Measurements from ENCODE around the gene SRCAP. TPM values are rescaled to one million over a fixed set of nuclear protein-coding genes. Genes with fewer than 3 reads are reported as not detected.

Gene SRCAP
- total RNA-seq, 4 donors from 2014 or later: 31.6 to 59.3 (median 41.0) TPM

DNA sequence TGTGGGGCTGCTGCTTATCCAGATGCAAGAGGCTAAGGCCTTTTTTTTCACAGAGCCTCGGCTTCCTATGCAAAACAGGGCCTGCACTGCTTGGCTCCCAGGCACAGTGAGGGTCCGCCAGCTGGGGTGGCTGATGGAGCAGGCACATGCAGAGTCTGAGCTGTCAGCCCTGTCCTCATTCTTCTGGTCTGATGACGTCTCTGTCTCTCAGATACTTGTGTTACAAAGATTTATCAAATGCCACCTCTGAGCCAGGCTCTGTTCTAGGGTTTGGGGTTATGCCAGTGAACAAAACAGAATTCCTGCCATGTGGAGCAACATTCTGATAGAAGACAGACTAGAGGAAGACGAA, 67.9 kb downstream of the SRCAP start:
- peaks cover 78 to 90% (median 88%) of the 10 kb centered on the region in 4 donors for H3K36me3 ChIP-seq
- H3K9me3 ChIP-seq: no peaks in the 10 kb centered on the region
- no peak for DNase-seq (ENCODE audit: extremely low spot score)
- no peaks in the 10 kb centered on the region for H3K27me3 ChIP-seq
- intact Hi-C loops (cut with DNase I): no loop called here
- no peak overlapping the region for H3K27ac ChIP-seq (replicated peaks in 1 of 4)
- no peak overlapping the region for H3K4me3 ChIP-seq
- peaks cover 20 to 24% (median 23%) of the 10 kb centered on the region in 4 donors for H3K4me1 ChIP-seq
- WGBS: 59% methylated on average over 4 of the region's 4 CpGs
- TF ChIP-seq POLR2A (IDR thresholded peaks at IDR 0.05; ENCODE audit: low read depth): no peak
- no peak for TF ChIP-seq POLR2AphosphoS5 (IDR thresholded peaks at IDR 0.05)
- TF ChIP-seq EP300 (IDR thresholded peaks at IDR 0.05): no peak
- TF ChIP-seq, protein P1, sequence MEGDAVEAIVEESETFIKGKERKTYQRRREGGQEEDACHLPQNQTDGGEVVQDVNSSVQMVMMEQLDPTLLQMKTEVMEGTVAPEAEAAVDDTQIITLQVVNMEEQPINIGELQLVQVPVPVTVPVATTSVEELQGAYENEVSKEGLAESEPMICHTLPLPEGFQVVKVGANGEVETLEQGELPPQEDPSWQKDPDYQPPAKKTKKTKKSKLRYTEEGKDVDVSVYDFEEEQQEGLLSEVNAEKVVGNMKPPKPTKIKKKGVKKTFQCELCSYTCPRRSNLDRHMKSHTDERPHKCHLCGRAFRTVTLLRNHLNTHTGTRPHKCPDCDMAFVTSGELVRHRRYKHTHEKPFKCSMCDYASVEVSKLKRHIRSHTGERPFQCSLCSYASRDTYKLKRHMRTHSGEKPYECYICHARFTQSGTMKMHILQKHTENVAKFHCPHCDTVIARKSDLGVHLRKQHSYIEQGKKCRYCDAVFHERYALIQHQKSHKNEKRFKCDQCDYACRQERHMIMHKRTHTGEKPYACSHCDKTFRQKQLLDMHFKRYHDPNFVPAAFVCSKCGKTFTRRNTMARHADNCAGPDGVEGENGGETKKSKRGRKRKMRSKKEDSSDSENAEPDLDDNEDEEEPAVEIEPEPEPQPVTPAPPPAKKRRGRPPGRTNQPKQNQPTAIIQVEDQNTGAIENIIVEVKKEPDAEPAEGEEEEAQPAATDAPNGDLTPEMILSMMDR (IDR thresholded peaks at IDR 0.05): no peak

DNA sequence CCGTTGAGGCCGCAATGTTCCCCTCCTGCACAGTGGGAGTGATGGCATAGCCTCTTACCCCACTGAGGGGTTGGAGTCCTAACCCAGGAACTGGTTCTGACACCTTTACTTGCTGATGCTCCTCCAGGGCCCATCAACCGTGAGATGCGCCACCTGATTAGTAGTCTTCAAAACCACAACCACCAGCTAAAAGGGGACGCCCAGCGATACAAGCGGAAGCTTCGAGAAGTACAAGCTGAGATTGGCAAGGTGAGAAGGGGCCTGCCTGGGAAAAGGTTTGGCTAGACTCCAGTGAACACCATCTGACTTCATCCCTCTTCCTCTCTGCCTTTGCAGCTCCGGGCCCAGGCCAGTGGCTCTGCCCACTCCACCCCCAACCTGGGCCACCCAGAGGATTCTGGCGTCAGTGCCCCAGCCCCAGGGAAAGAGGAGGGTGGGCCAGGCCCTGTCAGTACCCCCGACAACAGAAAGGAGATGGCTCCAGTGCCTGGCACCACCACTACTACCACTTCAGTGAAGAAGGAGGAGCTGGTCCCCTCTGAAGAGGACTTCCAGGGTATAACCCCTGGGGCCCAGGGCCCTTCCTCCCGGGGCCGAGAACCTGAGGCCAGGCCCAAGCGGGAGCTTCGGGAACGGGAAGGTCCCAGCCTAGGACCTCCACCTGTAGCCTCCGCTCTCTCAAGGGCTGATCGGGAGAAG, 68.9 kb downstream of the SRCAP start:
- H3K9me3 ChIP-seq: no peaks in the 10 kb centered on the region
- peak overlapping the region in 1 of 4 donors; percentile 14 for H3K27ac ChIP-seq (replicated peaks in 1 of 4)
- peaks cover 88 to 100% (median 98%) of the 10 kb centered on the region in 4 donors for H3K36me3 ChIP-seq
- H3K27me3 ChIP-seq: no peaks in the 10 kb centered on the region
- no peak for TF ChIP-seq EP300 (IDR thresholded peaks at IDR 0.05)
- no peak for TF ChIP-seq POLR2A (IDR thresholded peaks at IDR 0.05; ENCODE audit: low read depth)
- TF ChIP-seq, protein P1 (IDR thresholded peaks at IDR 0.05): no peak
- TF ChIP-seq POLR2AphosphoS5 (IDR thresholded peaks at IDR 0.05): no peak
- peaks cover 15 to 20% (median 19%) of the 10 kb centered on the region in 4 donors for H3K4me1 ChIP-seq
- no peak overlapping the region for H3K4me3 ChIP-seq
- 92% methylated on average over 10 of the region's 18 CpGs for WGBS
- DNase-seq (ENCODE audit: extremely low spot score): no peak
- intact Hi-C loops (cut with DNase I): no loop called here

DNA sequence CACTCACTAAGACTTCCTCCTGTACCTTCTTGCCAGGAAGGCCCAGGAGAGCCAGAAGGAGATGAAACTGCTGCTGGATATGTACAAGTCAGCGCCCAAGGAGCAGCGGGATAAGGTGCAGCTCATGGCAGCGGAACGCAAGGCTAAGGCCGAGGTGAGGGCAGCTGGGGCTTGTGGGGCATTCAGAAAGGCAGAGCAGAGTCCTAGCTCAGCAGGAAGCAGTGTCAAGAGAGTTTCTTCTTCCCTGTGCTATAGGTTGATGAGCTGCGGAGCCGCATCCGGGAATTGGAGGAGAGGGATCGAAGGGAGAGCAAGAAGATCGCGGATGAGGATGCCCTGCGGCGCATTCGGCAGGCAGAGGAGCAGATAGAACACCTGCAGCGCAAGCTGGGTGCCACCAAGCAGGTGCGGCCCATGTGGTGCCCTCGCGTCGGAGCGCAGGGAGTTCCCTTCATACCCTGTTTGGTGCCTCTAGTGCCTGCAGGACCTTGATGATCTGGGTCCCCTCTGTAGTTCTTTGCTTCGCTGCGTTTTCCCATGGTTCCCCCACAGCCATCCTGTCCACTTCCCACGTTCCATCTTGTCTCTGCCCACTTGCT, 69.7 kb downstream of the SRCAP start:
- Histone ChIP-seq H3K4me1 (peaks cover 8 to 15% (median 12%) of the 10 kb centered on the region in 4 donors), H3K27ac (replicated peaks in 1 of 4) (no peak overlapping the region), H3K27me3 (no peaks in the 10 kb centered on the region), H3K9me3 (no peaks in the 10 kb centered on the region), H3K36me3 (peaks cover 93 to 100% (median 100%) of the 10 kb centered on the region in 4 donors), H3K4me3 (no peak overlapping the region)
- intact Hi-C loops (cut with DNase I): no loop called here
- DNase-seq (ENCODE audit: extremely low spot score): no peak
- WGBS: 92% methylated on average over 19 of the region's 23 CpGs
- TF ChIP-seq POLR2A (IDR thresholded peaks at IDR 0.05; ENCODE audit: low read depth): no peak
- TF ChIP-seq EP300 (IDR thresholded peaks at IDR 0.05): no peak
- TF ChIP-seq, protein P1 (IDR thresholded peaks at IDR 0.05): no peak
- no peak for TF ChIP-seq POLR2AphosphoS5 (IDR thresholded peaks at IDR 0.05)

DNA sequence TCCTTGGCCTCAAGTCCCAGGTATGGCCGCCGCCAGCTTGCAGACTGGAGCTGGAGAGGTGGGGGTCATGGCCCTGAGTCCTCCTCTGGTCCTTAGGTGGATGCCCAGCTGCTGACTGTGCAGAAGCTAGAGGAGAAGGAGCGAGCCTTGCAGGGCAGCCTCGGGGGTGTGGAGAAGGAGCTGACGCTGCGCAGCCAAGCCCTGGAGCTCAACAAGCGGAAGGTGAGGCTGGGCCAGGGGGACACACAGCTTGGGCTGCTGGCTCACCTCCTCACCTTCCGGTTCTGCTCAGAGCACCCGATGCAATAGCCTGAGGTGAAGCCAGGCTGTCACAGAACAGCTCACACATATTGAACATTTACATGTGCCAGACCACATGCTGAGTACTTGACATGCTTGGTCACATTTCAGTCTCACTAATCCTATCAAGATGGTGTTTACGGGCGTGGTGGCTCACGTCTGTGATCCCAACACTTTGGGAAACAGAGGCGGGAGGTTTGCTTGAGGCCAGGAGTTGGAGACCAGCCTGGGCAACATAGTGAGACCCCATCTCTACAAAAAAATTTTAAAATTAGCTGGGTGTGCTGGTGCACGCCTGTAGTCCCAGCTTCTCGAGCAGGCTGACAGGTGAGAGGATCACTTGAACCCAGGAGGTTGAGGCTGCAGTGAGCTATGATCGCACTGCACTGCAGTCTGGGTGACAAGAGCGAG, 70.6 kb downstream of the SRCAP start:
- H3K36me3 ChIP-seq: peaks cover 85 to 100% (median 100%) of the 10 kb centered on the region in 4 donors
- 92% methylated on average over 17 of the region's 17 CpGs for WGBS

More for the DNA sequence above, 70.6 kb downstream of the SRCAP start:
- H3K4me3 ChIP-seq: no peak overlapping the region
- no peak for DNase-seq (ENCODE audit: extremely low spot score)
- H3K27ac ChIP-seq (replicated peaks in 1 of 4): no peak overlapping the region
- no peaks in the 10 kb centered on the region for H3K27me3 ChIP-seq
- no peaks in the 10 kb centered on the region for H3K9me3 ChIP-seq
- TF ChIP-seq, protein P1 (IDR thresholded peaks at IDR 0.05): no peak
- TF ChIP-seq POLR2AphosphoS5 (IDR thresholded peaks at IDR 0.05) (no peak), POLR2A (IDR thresholded peaks at IDR 0.05; ENCODE audit: low read depth) (no peak), EP300 (IDR thresholded peaks at IDR 0.05) (no peak)
- H3K4me1 ChIP-seq: peaks cover 5 to 15% (median 7%) of the 10 kb centered on the region in 4 donors
- intact Hi-C loops (cut with DNase I): no loop called here

All from esophagus muscularis mucosa (tissue), 4 donors.